SK-N-SH treated with all-trans-retinoic acid at 6 μM for 48 hours (cell line): Measurements from ENCODE around the gene STXBP2.

Source experiments
- ATAC-seq: fragments of 200-7000 bp; cut with Tn5 transposase; 3 replicates; pipeline ENCODE4 v1.9.1; 2020; ENCODE audit warnings: mild to moderate bottlenecking, moderate library complexity
- ARNTL ChIP-seq: fragments of 450-650 bp; formaldehyde crosslinking; IDR thresholded peaks from 2 replicates; pipeline ENCODE4 v1.5.0; 2020; ENCODE audit warnings: low read depth, mild to moderate bottlenecking, moderate library complexity, borderline replicate concordance
- BACH2 ChIP-seq: fragments of 250-450 bp; sonication (Bioruptor Pico); IDR thresholded peaks from 2 replicates; pipeline ENCODE4 v1.9.0; 2021; ENCODE audit warnings: mild to moderate bottlenecking, borderline replicate concordance
- CREB5 ChIP-seq: fragments of 250-450 bp; sonication (Bioruptor Pico); IDR thresholded peaks from 2 replicates; pipeline ENCODE4 v1.5.1; 2020; ENCODE audit warnings: low read depth, mild to moderate bottlenecking, moderate library complexity
- CSDC2 ChIP-seq: fragments of 250-450 bp; sonication (Bioruptor Pico); IDR thresholded peaks from 2 replicates; pipeline ENCODE4 v1.5.0; 2020; ENCODE audit warnings: mild to moderate bottlenecking, moderate library complexity
- ESRRG ChIP-seq: fragments of 250-450 bp; sonication (Bioruptor Pico); IDR thresholded peaks from 2 replicates; pipeline ENCODE4 v1.6.1; 2021; ENCODE audit warnings: mild to moderate bottlenecking
- GLIS3 ChIP-seq: fragments of 250-450 bp; sonication (Bioruptor Pico); IDR thresholded peaks from 2 replicates; pipeline ENCODE4 v1.5.0; 2020; ENCODE audit warnings: mild to moderate bottlenecking, moderate library complexity
- OSR1 ChIP-seq: fragments of 250-450 bp; sonication (Bioruptor Pico); IDR thresholded peaks from 2 replicates; pipeline ENCODE4 v1.8.0; 2022; ENCODE audit warnings: moderate library complexity, mild to moderate bottlenecking, inconsistent platforms
- POU6F1 ChIP-seq: fragments of 250-450 bp; sonication (Bioruptor Pico); IDR thresholded peaks from 2 replicates; pipeline ENCODE4 v1.8.0; 2021; ENCODE audit warnings: low read depth, mild to moderate bottlenecking, moderate library complexity, borderline replicate concordance
- PPARA ChIP-seq: fragments of 250-450 bp; sonication (Bioruptor Pico); IDR thresholded peaks from 2 replicates; pipeline ENCODE4 v1.5.0; 2020; ENCODE audit warnings: mild to moderate bottlenecking, borderline replicate concordance
- SNAI2 ChIP-seq: fragments of 250-450 bp; sonication (Bioruptor Pico); IDR thresholded peaks from 2 replicates; pipeline ENCODE4 v1.5.0; 2020; ENCODE audit warnings: mild to moderate bottlenecking, moderate library complexity
- TCF4 ChIP-seq: fragments of 250-450 bp; sonication (Bioruptor Pico); IDR thresholded peaks from 2 replicates; pipeline ENCODE4 v1.8.0; 2021; ENCODE audit warnings: mild to moderate bottlenecking, moderate library complexity, borderline replicate concordance
- TOX ChIP-seq: fragments of 250-450 bp; sonication (Bioruptor Pico); IDR thresholded peaks from 2 replicates; pipeline ENCODE4 v1.8.0; 2021; ENCODE audit warnings: mild to moderate bottlenecking, moderate library complexity, borderline replicate concordance
- ZC3H10 ChIP-seq: fragments of 250-450 bp; sonication (Bioruptor Pico); IDR thresholded peaks from 2 replicates; pipeline ENCODE4 v1.5.1; 2021; ENCODE audit warnings: mild to moderate bottlenecking, moderate library complexity
- ZFP3 ChIP-seq: fragments of 250-450 bp; sonication (Bioruptor Pico); IDR thresholded peaks from 2 replicates; pipeline ENCODE4 v1.5.0; 2020; ENCODE audit warnings: mild to moderate bottlenecking, moderate library complexity
- ZFP30 ChIP-seq: fragments of 450-650 bp; formaldehyde crosslinking; IDR thresholded peaks from 2 replicates; pipeline ENCODE4 v1.5.0; 2022; ENCODE audit warnings: mild to moderate bottlenecking, moderate library complexity
- ZNF565 ChIP-seq: fragments of 450-650 bp; formaldehyde crosslinking; conservative IDR thresholded peaks from 2 replicates; pipeline ENCODE4 v1.5.0; 2020; ENCODE audit warnings: low read depth, mild to moderate bottlenecking, moderate library complexity
- ZNF70 ChIP-seq: fragments of 450-650 bp; formaldehyde crosslinking; IDR thresholded peaks from 2 replicates; pipeline ENCODE4 v1.5.0; 2020; ENCODE audit warnings: mild to moderate bottlenecking, moderate library complexity
- TF ChIP-seq, protein P1 (sequence below): fragments of 250-450 bp; sonication (Bioruptor Pico); IDR thresholded peaks from 2 replicates; pipeline ENCODE4 v1.5.1; 2021; ENCODE audit warnings: mild to moderate bottlenecking, moderate library complexity
- TF ChIP-seq, protein P2 (sequence below): fragments of 250-450 bp; sonication (Bioruptor Pico); IDR thresholded peaks from 2 replicates; pipeline ENCODE4 v1.5.0; 2020; ENCODE audit warnings: mild to moderate bottlenecking, moderate library complexity

The STXBP2 gene

GRCh38 chr19:7598180-7598579, 38.7 kb upstream of the STXBP2 start:
- no peak for TF ChIP-seq ESRRG
- no peak for TF ChIP-seq PPARA (CRISPR knock-in tag)
- no peak for TF ChIP-seq OSR1 (CRISPR knock-in tag)
- no peak for TF ChIP-seq SNAI2 (CRISPR knock-in tag)
- no peak for TF ChIP-seq TOX (CRISPR knock-in tag)
- TF ChIP-seq ZFP30 (CRISPR knock-in tag): no peak
- no peak for TF ChIP-seq TCF4 (CRISPR knock-in tag)
- TF ChIP-seq GLIS3 (CRISPR knock-in tag): no peak
- TF ChIP-seq ZFP3 (CRISPR knock-in tag): no peak
- TF ChIP-seq, protein P1, sequence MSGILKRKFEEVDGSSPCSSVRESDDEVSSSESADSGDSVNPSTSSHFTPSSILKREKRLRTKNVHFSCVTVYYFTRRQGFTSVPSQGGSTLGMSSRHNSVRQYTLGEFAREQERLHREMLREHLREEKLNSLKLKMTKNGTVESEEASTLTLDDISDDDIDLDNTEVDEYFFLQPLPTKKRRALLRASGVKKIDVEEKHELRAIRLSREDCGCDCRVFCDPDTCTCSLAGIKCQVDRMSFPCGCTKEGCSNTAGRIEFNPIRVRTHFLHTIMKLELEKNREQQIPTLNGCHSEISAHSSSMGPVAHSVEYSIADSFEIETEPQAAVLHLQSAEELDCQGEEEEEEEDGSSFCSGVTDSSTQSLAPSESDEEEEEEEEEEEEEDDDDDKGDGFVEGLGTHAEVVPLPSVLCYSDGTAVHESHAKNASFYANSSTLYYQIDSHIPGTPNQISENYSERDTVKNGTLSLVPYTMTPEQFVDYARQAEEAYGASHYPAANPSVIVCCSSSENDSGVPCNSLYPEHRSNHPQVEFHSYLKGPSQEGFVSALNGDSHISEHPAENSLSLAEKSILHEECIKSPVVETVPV (CRISPR knock-in tag): no peak
- TF ChIP-seq BACH2 (CRISPR knock-in tag): no peak
- no peak for TF ChIP-seq ARNTL
- no peak for TF ChIP-seq POU6F1 (CRISPR knock-in tag)
- no peak for TF ChIP-seq CREB5 (CRISPR knock-in tag)
- no peak for ATAC-seq

GRCh38 chr19:7600721-7601120, 36.2 kb upstream of the STXBP2 start:
- ATAC-seq: no peak
- no peak for TF ChIP-seq ESRRG
- no peak for TF ChIP-seq ARNTL
- TF ChIP-seq TCF4 (CRISPR knock-in tag): no peak
- TF ChIP-seq ZNF70 (CRISPR knock-in tag): no peak
- no peak for TF ChIP-seq ZNF565 (CRISPR knock-in tag)
- TF ChIP-seq ZC3H10 (CRISPR knock-in tag): no peak
- TF ChIP-seq, all 23 proteins: peak for 0

DNA sequence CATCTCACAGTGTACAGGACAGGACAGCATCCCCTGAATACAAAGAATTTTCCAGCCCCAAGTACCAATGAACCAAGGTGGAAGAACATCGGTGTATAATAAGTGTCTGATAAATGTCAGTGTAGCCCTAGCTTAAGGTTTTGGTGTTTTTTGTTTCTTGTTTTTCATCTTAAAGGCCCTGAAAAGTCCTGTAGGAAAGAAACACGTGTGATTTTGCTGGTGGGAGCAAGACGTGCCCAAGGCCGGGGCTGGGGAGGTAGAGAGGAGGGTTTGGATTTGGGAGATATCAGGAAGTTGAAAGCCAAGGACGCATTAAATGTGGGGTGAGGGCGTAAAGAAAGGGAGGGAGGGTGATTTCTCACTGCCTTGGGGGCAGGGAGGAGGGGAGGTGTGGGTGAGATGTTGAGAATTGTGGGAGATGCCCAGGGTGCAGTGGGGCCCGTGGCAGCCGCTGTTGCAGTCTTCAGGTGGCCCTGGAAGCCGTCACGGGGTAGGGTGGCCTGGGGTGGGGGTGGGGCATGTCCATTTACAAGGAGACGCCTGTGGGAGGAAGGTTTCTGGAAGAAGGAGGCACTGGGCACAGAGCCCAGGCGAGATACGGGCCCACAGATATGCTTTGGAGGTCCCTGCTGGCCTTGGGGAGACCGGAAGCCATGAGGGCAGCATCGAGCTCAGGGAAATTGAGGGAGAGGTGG, 34.5 kb upstream of the STXBP2 start:
- no peak for ATAC-seq
- TF ChIP-seq, protein P2, sequence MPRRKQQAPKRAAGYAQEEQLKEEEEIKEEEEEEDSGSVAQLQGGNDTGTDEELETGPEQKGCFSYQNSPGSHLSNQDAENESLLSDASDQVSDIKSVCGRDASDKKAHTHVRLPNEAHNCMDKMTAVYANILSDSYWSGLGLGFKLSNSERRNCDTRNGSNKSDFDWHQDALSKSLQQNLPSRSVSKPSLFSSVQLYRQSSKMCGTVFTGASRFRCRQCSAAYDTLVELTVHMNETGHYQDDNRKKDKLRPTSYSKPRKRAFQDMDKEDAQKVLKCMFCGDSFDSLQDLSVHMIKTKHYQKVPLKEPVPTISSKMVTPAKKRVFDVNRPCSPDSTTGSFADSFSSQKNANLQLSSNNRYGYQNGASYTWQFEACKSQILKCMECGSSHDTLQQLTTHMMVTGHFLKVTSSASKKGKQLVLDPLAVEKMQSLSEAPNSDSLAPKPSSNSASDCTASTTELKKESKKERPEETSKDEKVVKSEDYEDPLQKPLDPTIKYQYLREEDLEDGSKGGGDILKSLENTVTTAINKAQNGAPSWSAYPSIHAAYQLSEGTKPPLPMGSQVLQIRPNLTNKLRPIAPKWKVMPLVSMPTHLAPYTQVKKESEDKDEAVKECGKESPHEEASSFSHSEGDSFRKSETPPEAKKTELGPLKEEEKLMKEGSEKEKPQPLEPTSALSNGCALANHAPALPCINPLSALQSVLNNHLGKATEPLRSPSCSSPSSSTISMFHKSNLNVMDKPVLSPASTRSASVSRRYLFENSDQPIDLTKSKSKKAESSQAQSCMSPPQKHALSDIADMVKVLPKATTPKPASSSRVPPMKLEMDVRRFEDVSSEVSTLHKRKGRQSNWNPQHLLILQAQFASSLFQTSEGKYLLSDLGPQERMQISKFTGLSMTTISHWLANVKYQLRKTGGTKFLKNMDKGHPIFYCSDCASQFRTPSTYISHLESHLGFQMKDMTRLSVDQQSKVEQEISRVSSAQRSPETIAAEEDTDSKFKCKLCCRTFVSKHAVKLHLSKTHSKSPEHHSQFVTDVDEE (CRISPR knock-in tag): no peak
- no peak for TF ChIP-seq PPARA (CRISPR knock-in tag)
- no peak for TF ChIP-seq OSR1 (CRISPR knock-in tag)
- TF ChIP-seq ZNF565 (CRISPR knock-in tag): no peak
- TF ChIP-seq ZFP3 (CRISPR knock-in tag): no peak
- TF ChIP-seq ZFP30 (CRISPR knock-in tag): no peak
- TF ChIP-seq CSDC2 (CRISPR knock-in tag): no peak
- TF ChIP-seq, protein P1 (CRISPR knock-in tag): no peak
